Panc1 (cell line): Measurements from ENCODE around the gene DLK2. TPM values are rescaled to one million over a fixed set of nuclear protein-coding genes. Genes with fewer than 3 reads are reported as not detected.

Source experiments
- ATAC-seq: fragments of 200-7000 bp; cut with Tn5 transposase; 2 replicates; pipeline ENCODE4 v1.9.1; 2020; ENCODE audit warnings: mild to moderate bottlenecking, moderate library complexity
- BruUV-seq: library from RNA; stranded (reverse); fragments of 400-500 nt; replicated peaks from 2 replicates; lab custom pipeline; 2021; lab: Mats Ljungman, UMichigan
- CTCF ChIA-PET: fragments of 300-600 bp; sonication (Branson Sonifier 250); formaldehyde crosslinking; loops from one replicate; lab custom pipeline; 2022; ENCODE audit warnings: antibody characterized with exemption; lab: Charles Lee
- POLR2A ChIA-PET: fragments of 300-600 bp; sonication (Branson Sonifier 250); formaldehyde crosslinking; loops from one replicate; lab custom pipeline; 2022; ENCODE audit warnings: antibody characterized with exemption; lab: Charles Lee
- DNase-seq: peaks from one replicate; pipeline ENCODE4 v3.0.0-alpha.2; 2010; ENCODE audit warnings: low read depth, low spot score
- H3K27ac ChIP-seq: 2 replicates; pipeline ENCODE4 v1.5.1; 2011; ENCODE audit warnings: mild to moderate bottlenecking, low read length, inconsistent platforms
- H3K27me3 ChIP-seq: fragments of 200-500 bp; sonication (Bioruptor generic); 2 replicates; pipeline ENCODE4 v1.6.0; 2014; ENCODE audit warnings: low read length, inconsistent platforms; ENCODE audit not compliant: control insufficient read depth, insufficient read depth
- H3K36me3 ChIP-seq: fragments of 200-500 bp; sonication (Bioruptor generic); 2 replicates; pipeline ENCODE4 v1.5.1; 2014; ENCODE audit warnings: inconsistent platforms, mild to moderate bottlenecking, low read length, moderate library complexity; ENCODE audit not compliant: control insufficient read depth, insufficient read depth
- H3K4me1 ChIP-seq: 2 replicates; pipeline ENCODE4 v1.5.1; 2011; ENCODE audit warnings: inconsistent platforms, mild to moderate bottlenecking, low read length, moderate library complexity; ENCODE audit not compliant: control insufficient read depth, insufficient read depth
- H3K4me3 ChIP-seq, 2 experiments: 2 replicates each; pipeline ENCODE4 v1.5.1; 2011 to 2012; ENCODE audit warnings: low read depth in 2 of 2, low read length in 2 of 2, mild to moderate bottlenecking in 2 of 2, inconsistent platforms in 1 of 2, moderate library complexity in 1 of 2
- H3K9me3 ChIP-seq: fragments of 200-500 bp; sonication (Bioruptor generic); 2 replicates; pipeline ENCODE4 v1.5.1; 2014; ENCODE audit warnings: low read depth, mild to moderate bottlenecking, inconsistent platforms, low read length, moderate library complexity; ENCODE audit not compliant: control insufficient read depth, insufficient read depth
- CTCF ChIP-seq: fragments of 450-650 bp; IDR thresholded peaks from 2 replicates; pipeline ENCODE4 v1.5.1; 2017; ENCODE audit warnings: mild to moderate bottlenecking
- POLR2AphosphoS5 ChIP-seq: IDR thresholded peaks from 2 replicates; pipeline ENCODE4 v1.6.1; 2012; ENCODE audit warnings: mild to moderate bottlenecking, low read depth, low read length, moderate library complexity
- SIN3A ChIP-seq: IDR thresholded peaks from 2 replicates; pipeline ENCODE4 v1.6.1; 2012; ENCODE audit warnings: low read depth, mild to moderate bottlenecking, low read length, moderate library complexity, borderline replicate concordance; ENCODE audit not compliant: insufficient read depth
- TCF7L2 ChIP-seq: IDR thresholded peaks from 2 replicates; pipeline ENCODE4 v1.6.1; 2011; ENCODE audit warnings: mild to moderate bottlenecking, low read depth, low read length, inconsistent platforms
- in situ Hi-C: cut with HindIII; loops from 2 replicates; pipeline ENCODE4 v1.10.0; 2016; ENCODE audit warnings: low sequenced_read_pairs, low pct_unique_long_range_greater_than_20kb
- intact Hi-C: fragments of 100-400 bp; cut with micrococcal nuclease; formaldehyde crosslinking; loops from one replicate; pipeline ENCODE4 v1.10.0; 2022; ENCODE audit not compliant: unreplicated experiment
- microRNA-seq: library from miRNA; unstranded; fragments of <30 nt; microRNA quantifications from one replicate; pipeline ENCODE4 v1.1.0, GENCODE V29; 2020; ENCODE audit not compliant: unreplicated experiment
- total RNA-seq: library from RNA; stranded (reverse); gene quantifications from one replicate; pipeline ENCODE4 v1.2.1, GENCODE V29; 2021; ENCODE audit not compliant: unreplicated experiment
- TF ChIP-seq, protein P1 (sequence below), 2 experiments: IDR thresholded peaks; 2 replicates each; pipeline ENCODE4 v1.6.1; 2011 to 2012; ENCODE audit warnings: low read depth in 2 of 2, control low read depth in 1 of 2, low read length in 1 of 2, mild to moderate bottlenecking in 1 of 2, moderate library complexity in 1 of 2; ENCODE audit not compliant: insufficient read depth in 1 of 2

Gene DLK2
- total RNA-seq, 1 experiment from 2014 or later, result 19.1 TPM

DNA sequence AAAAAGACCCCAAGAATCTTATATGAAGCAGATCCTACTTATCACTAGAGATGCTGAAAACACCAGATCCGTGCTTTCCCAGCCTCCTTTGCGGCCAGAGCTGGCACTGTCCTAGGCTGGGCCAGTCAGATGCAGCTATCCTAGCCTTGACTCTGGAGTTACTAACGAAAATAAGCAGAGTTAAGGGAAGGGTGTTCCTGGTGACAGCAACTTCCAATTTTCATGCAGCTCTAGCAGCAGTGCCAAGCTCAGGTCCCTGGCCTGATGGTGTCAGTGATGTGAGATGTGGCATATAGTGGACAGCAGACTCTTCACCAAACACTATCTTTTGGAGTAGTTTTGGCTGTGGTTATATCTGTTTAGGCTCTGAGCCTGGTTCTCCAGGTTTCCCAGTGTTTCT, 53.6 kb downstream of the DLK2 start:
- in situ Hi-C loops, result no loop called here
- H3K36me3 ChIP-seq, result no peaks in the 10 kb centered on the region
- ChIA-PET CTCF (no interaction called here), POLR2A (no interaction called here)
- intact Hi-C loops, result no loop called here
- TF ChIP-seq CTCF (no peak), SIN3A (no peak), POLR2AphosphoS5 (no peak), TCF7L2 (no peak)
- TF ChIP-seq, protein P1, sequence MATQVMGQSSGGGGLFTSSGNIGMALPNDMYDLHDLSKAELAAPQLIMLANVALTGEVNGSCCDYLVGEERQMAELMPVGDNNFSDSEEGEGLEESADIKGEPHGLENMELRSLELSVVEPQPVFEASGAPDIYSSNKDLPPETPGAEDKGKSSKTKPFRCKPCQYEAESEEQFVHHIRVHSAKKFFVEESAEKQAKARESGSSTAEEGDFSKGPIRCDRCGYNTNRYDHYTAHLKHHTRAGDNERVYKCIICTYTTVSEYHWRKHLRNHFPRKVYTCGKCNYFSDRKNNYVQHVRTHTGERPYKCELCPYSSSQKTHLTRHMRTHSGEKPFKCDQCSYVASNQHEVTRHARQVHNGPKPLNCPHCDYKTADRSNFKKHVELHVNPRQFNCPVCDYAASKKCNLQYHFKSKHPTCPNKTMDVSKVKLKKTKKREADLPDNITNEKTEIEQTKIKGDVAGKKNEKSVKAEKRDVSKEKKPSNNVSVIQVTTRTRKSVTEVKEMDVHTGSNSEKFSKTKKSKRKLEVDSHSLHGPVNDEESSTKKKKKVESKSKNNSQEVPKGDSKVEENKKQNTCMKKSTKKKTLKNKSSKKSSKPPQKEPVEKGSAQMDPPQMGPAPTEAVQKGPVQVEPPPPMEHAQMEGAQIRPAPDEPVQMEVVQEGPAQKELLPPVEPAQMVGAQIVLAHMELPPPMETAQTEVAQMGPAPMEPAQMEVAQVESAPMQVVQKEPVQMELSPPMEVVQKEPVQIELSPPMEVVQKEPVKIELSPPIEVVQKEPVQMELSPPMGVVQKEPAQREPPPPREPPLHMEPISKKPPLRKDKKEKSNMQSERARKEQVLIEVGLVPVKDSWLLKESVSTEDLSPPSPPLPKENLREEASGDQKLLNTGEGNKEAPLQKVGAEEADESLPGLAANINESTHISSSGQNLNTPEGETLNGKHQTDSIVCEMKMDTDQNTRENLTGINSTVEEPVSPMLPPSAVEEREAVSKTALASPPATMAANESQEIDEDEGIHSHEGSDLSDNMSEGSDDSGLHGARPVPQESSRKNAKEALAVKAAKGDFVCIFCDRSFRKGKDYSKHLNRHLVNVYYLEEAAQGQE (IDR thresholded peaks at IDR 0.05; ENCODE audit: insufficient read depth in 1 of 2, low read depth in 2 of 2, low read length in 1 of 2), result no peak
- no TSS peak for BruUV-seq
- ATAC-seq (no peak), DNase-seq (no peak)
- no peaks in the 10 kb centered on the region for H3K4me1 ChIP-seq
- H3K27ac ChIP-seq, result no peak overlapping the region
- H3K27me3 ChIP-seq, result peaks cover 3% of the 10 kb centered on the region; the same call in 1 of the 2 replicates
- no peaks in the 10 kb centered on the region for H3K9me3 ChIP-seq
- no peak overlapping the region for H3K4me3 ChIP-seq

Small RNA genes lying within 50 kb of the gene (microRNA-seq; reads per million reads assigned to microRNA genes)
- 1.9 reads per million for gene MIR6780B

Other genes with a start within 250 kb of the DLK2 start
- gene DNPH1, start 226.1 kb downstream of the DLK2 start, total RNA-seq, result 67.3 TPM
- 0.10 TPM for gene TTBK1, start 212.1 kb downstream of the DLK2 start, total RNA-seq
- gene SLC22A7, start 157.3 kb downstream of the DLK2 start, total RNA-seq, result not detected
- 0.64 TPM for gene CRIP3, start 146.7 kb downstream of the DLK2 start, total RNA-seq
- 28.0 TPM for gene ZNF318, start 85.9 kb downstream of the DLK2 start, total RNA-seq
- 52.7 TPM for gene ABCC10, start 28.0 kb downstream of the DLK2 start, total RNA-seq
- gene TJAP1, start 22.0 kb upstream of the DLK2 start, total RNA-seq, result 42.7 TPM
- gene LRRC73, start 54.8 kb upstream of the DLK2 start, total RNA-seq, result 2.9 TPM
- gene YIPF3, start 61.4 kb upstream of the DLK2 start, total RNA-seq, result 81.8 TPM
- gene POLR1C, start 61.5 kb upstream of the DLK2 start, total RNA-seq, result 65.1 TPM
- gene XPO5, start 120.5 kb upstream of the DLK2 start, total RNA-seq, result 86.4 TPM
- 28.4 TPM for gene POLH, start 120.6 kb upstream of the DLK2 start, total RNA-seq
- 59.4 TPM for gene GTPBP2, start 173.7 kb upstream of the DLK2 start, total RNA-seq
- gene MAD2L1BP, start 180.3 kb upstream of the DLK2 start, total RNA-seq, result 44.2 TPM
- gene RSPH9, start 189.5 kb upstream of the DLK2 start, total RNA-seq, result 0.28 TPM
- 45.8 TPM for gene MRPS18A, start 232.2 kb upstream of the DLK2 start, total RNA-seq